A549 (cell line): Measurements from ENCODE around the gene CD1B. TPM values are rescaled to one million over a fixed set of nuclear protein-coding genes. Genes with fewer than 3 reads are reported as not detected.
"Not testable (repeated sequence)": the region's sequence is repeated elsewhere in the genome, so short reads cannot be mapped to it uniquely, and the experiment has no call there.

Experiments
- ATAC-seq, 2 experiments: fragments of 200-7000 bp in 1 of 2; fragments of >200 bp in 1 of 2; cut with Nextera tagmentation in 1 of 2; cut with Tn5 transposase in 1 of 2; 3 replicates each; pipeline versions ENCODE4 v1.8.0 to v1.9.1; 2018 to 2020; ENCODE audit warnings: mild to moderate bottlenecking in 1 of 2, moderate library complexity in 1 of 2
- CTCF ChIA-PET: fragments of 300-600 bp; sonication (Branson Sonifier 250); formaldehyde crosslinking; extraction: SDS; loops from one replicate; lab custom pipeline; 2021; ENCODE audit warnings: antibody characterized with exemption, inconsistent platforms; lab: Yijun Ruan, JAX
- POLR2A ChIA-PET: fragments of 350-600 bp; formaldehyde crosslinking; extraction: SDS; loops from one replicate; lab custom pipeline; 2021; ENCODE audit warnings: antibody characterized with exemption, inconsistent platforms; lab: Yijun Ruan, JAX
- DNase-seq, 2 experiments: peaks; one replicate each; pipeline versions ENCODE4 v3.0.0 to v3.0.0-alpha.2; 2011 to 2016; ENCODE audit warnings: low read depth in 1 of 2, low spot score in 1 of 2
- FAIRE-seq: peaks from 2 replicates; lab custom pipeline; 2011; peaks lifted over from hg19 to GRCh38; lab: Jason Lieb, UNC
- H3K27ac ChIP-seq, 2 experiments: fragments of >200 bp; sonication (Bioruptor Twin); formaldehyde crosslinking; 3 replicates each; pipeline ENCODE4 v1.5.1; 2016 to 2017
- H3K4me1 ChIP-seq: fragments of >200 bp; sonication (Bioruptor Twin); formaldehyde crosslinking; 3 replicates; pipeline ENCODE4 v1.6.1; 2016
- H3K4me2 ChIP-seq: fragments of >200 bp; sonication (Bioruptor Twin); formaldehyde crosslinking; 3 replicates; pipeline ENCODE4 v1.6.1; 2016
- H3K4me3 ChIP-seq: fragments of >200 bp; sonication (Bioruptor Twin); formaldehyde crosslinking; 3 replicates; pipeline ENCODE4 v1.5.1; 2016
- H3K9me3 ChIP-seq: fragments of >200 bp; sonication (Bioruptor Twin); formaldehyde crosslinking; 3 replicates; pipeline ENCODE4 v1.6.1; 2016
- BHLHE40 ChIP-seq: IDR thresholded peaks from 2 replicates; pipeline ENCODE4 v1.6.1; 2012; ENCODE audit warnings: low read depth, low read length, inconsistent platforms
- ELK1 ChIP-seq: fragments of 150-350 bp; IDR thresholded peaks from 2 replicates; pipeline ENCODE4 v1.6.1; 2014; ENCODE audit warnings: low read depth, mild to moderate bottlenecking, low read length
- EP300 ChIP-seq, 2 experiments: fragments of >200 bp; sonication (Bioruptor Twin); formaldehyde crosslinking; IDR thresholded peaks; 2 replicates in 1 of 2; 3 replicates in 1 of 2; pipeline ENCODE4 v1.6.1; 2016 to 2017
- ESRRA ChIP-seq: fragments of 150-350 bp; IDR thresholded peaks from 2 replicates; pipeline ENCODE4 v1.6.1; 2014; ENCODE audit warnings: mild to moderate bottlenecking, low read length, borderline replicate concordance
- FOSB ChIP-seq: fragments of 250-450 bp; sonication (Bioruptor Pico); IDR thresholded peaks from 2 replicates; pipeline ENCODE4 v1.5.0; 2020; ENCODE audit warnings: mild to moderate bottlenecking, moderate library complexity
- FOSL2 ChIP-seq, 2 experiments: fragments of 450-650 bp in 1 of 2; fragments of >200 bp in 1 of 2; sonication (Bioruptor Twin) in 1 of 2; formaldehyde crosslinking; IDR thresholded peaks; 2 replicates each; pipeline versions ENCODE4 v1.5.0 to v1.6.1; 2016 to 2020; ENCODE audit warnings: mild to moderate bottlenecking in 1 of 2, moderate library complexity in 1 of 2
- FOXS1 ChIP-seq: fragments of 250-450 bp; sonication (Bioruptor Pico); IDR thresholded peaks from 2 replicates; pipeline ENCODE4 v1.5.0; 2020; ENCODE audit warnings: mild to moderate bottlenecking, moderate library complexity
- GATA3 ChIP-seq: IDR thresholded peaks from 2 replicates; pipeline ENCODE4 v1.6.1; 2012; ENCODE audit warnings: borderline replicate concordance
- HEYL ChIP-seq: fragments of 250-450 bp; sonication (Bioruptor Pico); IDR thresholded peaks from 2 replicates; pipeline ENCODE4 v1.8.0; 2021; ENCODE audit warnings: mild to moderate bottlenecking, moderate library complexity
- KDM5A ChIP-seq: fragments of 200-600 bp; sonication (generic); IDR thresholded peaks from 2 replicates; pipeline ENCODE4 v1.6.1; 2016; ENCODE audit warnings: antibody characterized with exemption, mild to moderate bottlenecking
- MAX ChIP-seq: IDR thresholded peaks from 2 replicates; pipeline ENCODE4 v1.6.1; 2012
- MAZ ChIP-seq: fragments of 150-350 bp; IDR thresholded peaks from 2 replicates; pipeline ENCODE4 v1.6.1; 2014; ENCODE audit warnings: antibody characterized with exemption, low read depth, low read length, borderline replicate concordance
- MYC ChIP-seq: IDR thresholded peaks from 2 replicates; pipeline ENCODE4 v1.6.1; 2012; ENCODE audit warnings: mild to moderate bottlenecking, inconsistent platforms, low read length, improper control_type of control experiment, borderline replicate concordance
- NFE2L2 ChIP-seq: fragments of 150-350 bp; conservative IDR thresholded peaks from 2 replicates; pipeline ENCODE4 v1.6.1; 2014; ENCODE audit warnings: low read length
- NPAS2 ChIP-seq: fragments of 250-450 bp; sonication (Bioruptor Pico); IDR thresholded peaks from 2 replicates; pipeline ENCODE4 v1.8.0; 2022; ENCODE audit warnings: mild to moderate bottlenecking, moderate library complexity, borderline replicate concordance
- RARB ChIP-seq: fragments of 250-450 bp; sonication (Bioruptor Pico); IDR thresholded peaks from 2 replicates; pipeline ENCODE4 v1.8.0; 2021; ENCODE audit warnings: mild to moderate bottlenecking, moderate library complexity
- REST ChIP-seq: fragments of 200-600 bp; sonication (generic); IDR thresholded peaks from 2 replicates; pipeline ENCODE4 v1.6.1; 2016; ENCODE audit warnings: antibody characterized with exemption, mild to moderate bottlenecking, moderate library complexity
- RNF2 ChIP-seq: fragments of 200-600 bp; sonication (generic); IDR thresholded peaks from 2 replicates; pipeline ENCODE4 v1.6.1; 2016; ENCODE audit warnings: low read depth, mild to moderate bottlenecking, antibody characterized with exemption, moderate library complexity, borderline replicate concordance
- SMC3 ChIP-seq: fragments of >200 bp; sonication (Bioruptor Twin); formaldehyde crosslinking; IDR thresholded peaks from 3 replicates; pipeline ENCODE4 v1.6.1; 2018; ENCODE audit warnings: inconsistent platforms
- TP53 ChIP-seq: fragments of 250-450 bp; sonication (Bioruptor Pico); IDR thresholded peaks from 2 replicates; pipeline ENCODE4 v1.5.0; 2021; ENCODE audit warnings: mild to moderate bottlenecking, moderate library complexity
- ZC3H11A ChIP-seq: fragments of 450-650 bp; IDR thresholded peaks from 2 replicates; pipeline ENCODE4 v1.6.1; 2014; ENCODE audit warnings: antibody characterized with exemption, mild to moderate bottlenecking
- ZNF302 ChIP-seq: fragments of 250-450 bp; sonication (Bioruptor Pico); IDR thresholded peaks from 2 replicates; pipeline ENCODE4 v1.9.0; 2021; ENCODE audit warnings: inconsistent platforms, mild to moderate bottlenecking, moderate library complexity
- ZSCAN20 ChIP-seq: fragments of 250-450 bp; sonication (Bioruptor Pico); IDR thresholded peaks from 2 replicates; pipeline ENCODE4 v1.8.0; 2022; ENCODE audit warnings: mild to moderate bottlenecking, moderate library complexity
- WGBS: methylation state at CpG from one replicate; pipeline ENCODE4 v1.1.6; 2017; ENCODE audit errors: missing lambda C conversion rate; 5-methylcytosine and 5-hydroxymethylcytosine counted together
- polyA plus RNA-seq, 4 experiments: library from polyadenylated mRNA; depleted of rRNA in 3 of 4; stranded (reverse); fragments of >200 nt; fragmentation: RNase III in 1 of 4; extraction: RNeasy Plus Mini Kit Qiagen cat#74134 plus additional on column Dnase treatment in 1 of 4; gene quantifications; 2 replicates in 3 of 4; 3 replicates in 1 of 4; pipeline ENCODE4 v1.2.3, GENCODE V29; 2011 to 2017

Gene CD1B
- polyA plus RNA-seq, 2 of the 4 experiments (the other 2 are of a cell fraction) = not detected

GRCh38 chr1:158353303-158354075 is 22.2 kb upstream of the CD1B start, which contains the start of gene CD1E (continued):
- no peak for TF ChIP-seq REST
- TF ChIP-seq MYC = no peak
- TF ChIP-seq ZSCAN20 (CRISPR knock-in tag) = no peak
- TF ChIP-seq FOSL2 (IDR thresholded peaks at IDR 0.05) = no peak
- TF ChIP-seq FOSL2 (CRISPR knock-in tag; IDR thresholded peaks at IDR 0.05) = no peak
- no peak for TF ChIP-seq ELK1
- TF ChIP-seq ESRRA = no peak
- TF ChIP-seq, all 56 proteins: peak for 0

GRCh38 chr1:158348946-158349345 is 17.6 kb upstream of the CD1B start:
- 67% methylated on average over 3 of the region's 24 CpGs for WGBS
- FAIRE-seq, ATAC-seq, H3K4me3 ChIP-seq, POLR2A ChIA-PET, H3K4me1 ChIP-seq, H3K27ac ChIP-seq, H3K9me3 ChIP-seq, H3K4me2 ChIP-seq, DNase-seq, CTCF ChIA-PET: not testable (repeated sequence)

GRCh38 chr1:158336413-158336812 is 5.1 kb upstream of the CD1B start:
- H3K4me1 ChIP-seq, H3K4me2 ChIP-seq, H3K9me3 ChIP-seq, POLR2A ChIA-PET, H3K4me3 ChIP-seq, FAIRE-seq, DNase-seq, ATAC-seq, H3K27ac ChIP-seq: not testable (repeated sequence)
- WGBS = 0% methylated on average over 6 of the region's 7 CpGs
- CTCF ChIA-PET = interaction anchor here (0.7 kb wide), 1 partner anchor 65 kb away, joined by 3 read pairs; no protein-coding TSS in a partner anchor

GRCh38 chr1:158335213-158335532 is 3.8 kb upstream of the CD1B start:
- FAIRE-seq (no peak), DNase-seq (no peak), ATAC-seq (no peak)
- POLR2A ChIA-PET = no interaction called here
- Histone ChIP-seq H3K4me1 (no peaks in the 10 kb centered on the region), H3K27ac (no peak overlapping the region), H3K9me3 (no peaks in the 10 kb centered on the region), H3K4me2 (no peak overlapping the region), H3K4me3 (no peak overlapping the region)
- TF ChIP-seq REST (no peak), KDM5A (no peak), NPAS2 (CRISPR knock-in tag) (no peak), ZC3H11A (no peak), TP53 (CRISPR knock-in tag) (no peak), FOSB (CRISPR knock-in tag) (no peak), GATA3 (no peak), MAX (no peak), SMC3 (no peak), FOXS1 (CRISPR knock-in tag) (no peak), RARB (no peak), ZNF302 (CRISPR knock-in tag) (no peak), RNF2 (no peak), BHLHE40 (no peak), HEYL (CRISPR knock-in tag) (no peak), MAZ (no peak), NFE2L2 (no peak), FOSL2 (IDR thresholded peaks at IDR 0.05) (no peak), FOSL2 (CRISPR knock-in tag; IDR thresholded peaks at IDR 0.05) (no peak), EP300 (IDR thresholded peaks at IDR 0.05) (no peak)
- CTCF ChIA-PET = no interaction called here
